GM20431 (cell line): ENCODE measurements around the gene MRPL1.

Experiments used
- in situ Hi-C: fragments of 300-500 bp; cut with MseI, MboI; formaldehyde crosslinking; loops from one replicate; pipeline ENCODE4 v1.15.0; 2020; ENCODE audit warnings: low sequenced_read_pairs; ENCODE audit not compliant: unreplicated experiment

The MRPL1 gene

DNA sequence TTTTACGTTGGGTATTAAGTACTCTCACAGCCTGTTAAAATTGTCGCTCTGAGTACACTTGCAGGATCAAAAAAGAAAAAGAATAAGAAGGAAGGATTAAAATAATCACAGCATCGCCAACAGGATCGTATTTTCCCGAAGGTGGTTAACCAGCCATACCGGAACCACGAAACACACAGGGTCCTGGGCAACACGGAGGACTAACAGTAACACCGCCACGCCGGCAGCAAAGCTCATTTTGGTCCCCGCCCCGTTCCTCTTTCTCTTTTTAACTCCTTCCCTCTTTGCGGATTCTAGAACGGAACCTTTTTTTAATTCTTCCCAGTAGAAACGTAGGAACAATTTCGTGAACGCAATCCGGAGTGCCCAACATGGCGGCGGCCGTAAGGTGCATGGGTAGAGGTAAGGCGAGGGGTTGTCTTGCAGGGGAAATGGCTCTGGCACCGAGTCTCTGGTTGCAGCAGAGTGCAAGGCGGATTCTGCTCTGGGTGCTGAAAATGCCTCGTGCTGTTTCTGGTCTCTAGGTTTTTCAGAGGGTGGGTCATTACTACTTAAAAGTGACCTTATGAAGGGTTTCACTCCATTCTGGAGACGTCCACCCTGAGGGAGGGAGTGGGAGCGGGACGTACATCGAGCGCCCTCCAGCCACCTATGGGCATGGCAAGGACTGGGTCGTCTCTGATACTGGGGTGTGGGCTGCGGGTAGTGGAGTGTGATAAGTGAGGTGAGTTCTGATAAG is at the start of gene MRPL1:
TSS of gene MRPL1 (plus strand) at position 353 of the 739 bp plus-strand sequence. CDS start at position 372, 19 bp downstream.
- in situ Hi-C loops, result no loop called here

DNA sequence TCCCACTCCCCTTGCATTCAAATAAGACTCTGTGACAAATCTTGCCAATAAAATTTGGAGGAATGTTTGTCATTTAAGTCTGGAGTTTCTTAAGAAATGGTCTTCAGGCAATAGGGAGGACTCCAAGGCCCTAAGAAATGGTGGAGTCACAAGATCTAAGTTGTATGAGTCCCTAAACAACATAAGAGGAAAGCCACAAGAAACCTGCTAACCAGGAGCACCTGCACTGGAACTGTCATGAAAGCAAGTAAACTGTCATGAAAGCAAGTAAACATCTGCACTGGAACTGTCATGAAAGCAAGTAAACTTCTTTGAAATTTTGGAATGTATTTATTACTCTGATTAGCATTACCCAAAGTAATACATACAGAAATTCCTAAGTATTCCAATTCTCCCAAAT is 47.0 kb upstream of the MRPL1 start:
- in situ Hi-C loops, result no loop called here

DNA sequence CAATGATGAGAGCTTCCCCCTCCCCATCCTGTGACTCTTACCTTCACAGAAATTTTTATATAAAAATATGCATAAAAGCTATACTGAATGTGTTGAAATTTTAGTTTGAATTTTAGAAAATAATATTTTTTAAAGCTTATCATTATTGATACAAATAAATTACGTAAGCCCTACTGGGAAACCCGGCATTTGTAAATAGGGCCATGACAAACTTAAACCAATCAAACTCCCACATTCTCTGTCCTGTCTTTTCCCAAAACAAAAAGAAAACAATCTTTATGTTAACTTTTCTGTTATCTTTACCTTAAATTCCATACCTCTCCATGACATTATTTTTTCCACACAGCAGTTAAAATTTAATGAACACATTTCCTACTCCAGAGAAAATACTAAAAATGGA is 46.1 kb upstream of the MRPL1 start:
- in situ Hi-C loops, result no loop called here

DNA sequence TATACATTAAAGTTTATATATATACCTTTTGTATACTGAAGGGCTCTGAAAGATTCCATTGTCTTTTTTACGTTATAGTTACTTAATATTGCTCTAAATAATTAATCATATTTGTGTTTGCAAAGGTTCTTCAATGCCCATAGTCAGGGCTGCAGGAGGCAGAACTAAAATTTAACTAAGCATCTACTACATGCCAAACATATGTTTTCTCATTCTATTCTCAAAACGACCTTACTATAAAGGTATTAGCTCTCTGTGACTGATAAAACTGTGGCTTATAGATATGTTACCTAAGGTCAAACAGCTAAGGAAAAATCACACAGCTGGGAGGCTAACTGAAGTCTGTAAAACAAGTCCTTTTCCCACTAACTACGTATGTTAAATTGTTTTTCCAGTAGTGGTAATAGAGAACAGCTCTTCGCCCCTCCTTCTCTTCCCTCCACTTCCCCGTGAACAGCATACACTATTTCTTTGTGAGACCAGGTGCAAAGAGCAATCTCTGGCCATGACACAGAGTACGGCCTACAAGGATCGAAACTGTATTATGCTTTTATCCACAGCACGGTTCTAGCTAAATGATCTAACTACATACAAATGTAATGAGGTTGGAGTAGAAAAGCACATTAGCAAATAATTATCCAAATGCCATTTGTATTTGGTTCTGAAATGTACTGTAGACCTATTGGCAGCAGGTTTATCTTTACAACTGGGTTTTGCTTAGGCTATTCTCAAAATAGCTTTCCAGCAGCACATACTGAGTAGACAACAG is 45.1 kb upstream of the MRPL1 start:
- in situ Hi-C loops, result no loop called here

DNA sequence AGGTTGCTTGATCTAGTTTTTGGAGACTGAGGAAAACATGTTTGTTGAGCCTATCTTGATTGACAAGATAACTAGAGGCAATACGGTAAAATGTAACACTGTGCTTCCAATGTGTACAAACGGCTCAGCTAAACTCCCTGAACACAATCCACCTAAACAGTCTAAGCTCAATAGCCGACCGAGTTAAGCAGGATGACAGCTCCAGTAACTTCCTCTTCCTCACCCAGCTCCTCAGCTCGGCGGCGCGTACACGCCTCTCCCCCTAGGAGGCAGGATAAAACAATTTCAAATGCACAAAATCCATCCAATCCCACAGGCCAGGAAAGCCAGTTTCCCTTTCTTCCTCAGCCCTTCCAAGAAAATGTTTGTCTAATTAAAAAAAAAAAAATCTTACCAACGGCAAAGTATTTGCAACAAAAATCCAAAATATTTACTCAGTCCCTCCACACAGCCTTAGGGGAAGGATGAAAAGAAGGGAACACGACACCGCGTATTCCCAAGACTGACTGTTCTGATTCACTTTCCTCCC is 44.5 kb upstream of the MRPL1 start:
- in situ Hi-C loops, result no loop called here

DNA sequence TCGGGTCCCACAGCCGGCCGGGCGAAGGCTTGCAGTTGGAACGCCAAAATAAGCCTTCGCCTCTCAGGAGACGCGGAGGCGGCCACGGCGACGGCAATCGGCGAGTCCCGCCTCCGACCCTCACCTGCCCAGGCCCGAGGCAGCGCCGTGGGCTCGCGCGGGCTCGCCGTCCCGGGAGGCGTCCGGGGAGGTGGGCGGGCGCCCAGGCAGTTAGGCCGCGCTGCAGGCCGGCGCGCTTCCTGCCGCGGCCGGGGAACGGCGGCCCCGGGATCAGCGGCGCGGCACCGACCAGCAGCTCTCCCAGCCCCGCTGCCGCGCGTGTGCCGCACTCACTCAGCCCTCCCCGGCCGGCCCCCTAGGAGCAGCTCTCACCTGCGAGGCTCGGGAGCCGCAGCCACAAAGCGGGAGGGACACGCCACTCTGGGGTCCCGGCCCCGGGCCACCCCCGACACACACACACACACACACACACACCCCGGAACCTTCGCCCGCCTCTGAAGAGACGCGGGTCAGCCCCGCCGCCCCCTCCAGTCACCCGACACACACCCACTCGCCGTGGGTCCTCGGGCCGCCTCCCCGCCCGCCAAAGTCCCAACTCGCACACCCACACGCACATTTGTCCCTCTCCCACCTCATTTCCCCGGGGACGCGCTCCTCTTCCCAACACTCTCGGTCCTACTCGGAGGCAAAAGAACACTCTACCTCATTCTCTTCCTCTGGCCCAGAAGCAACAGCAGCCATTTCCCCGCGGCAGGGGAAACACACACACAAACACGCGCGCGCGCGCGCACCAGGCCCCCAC is 43.8 kb upstream of the MRPL1 start, which contains the start of gene CNOT6L:
TSS of gene CNOT6L (minus strand) at position 767 of the 802 bp plus-strand sequence. CDS start at position 707, 60 bp downstream.
- in situ Hi-C loops, result no loop called here

DNA sequence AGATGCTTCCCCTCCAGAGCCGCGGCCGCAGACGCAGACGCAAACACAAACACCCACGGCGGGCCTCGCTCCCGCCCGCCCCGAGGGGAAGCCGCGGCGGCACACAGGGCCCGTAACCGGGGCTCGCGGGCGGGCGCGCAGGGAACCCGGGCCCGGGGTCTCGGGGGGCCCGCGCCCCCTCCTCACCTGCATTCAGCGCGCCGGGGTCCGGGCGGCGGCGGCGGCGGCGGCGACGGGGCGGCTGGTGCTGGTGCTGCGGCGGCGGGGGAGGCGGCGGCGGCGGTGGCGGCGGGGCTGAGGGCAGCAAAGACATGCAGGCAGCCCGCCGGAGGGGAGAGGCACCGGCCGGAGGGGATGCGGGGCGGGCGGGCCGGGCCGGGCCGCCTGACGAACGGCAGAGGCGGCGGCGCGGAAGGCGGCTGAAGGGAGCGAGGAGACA is 43.2 kb upstream of the MRPL1 start:
- in situ Hi-C loops, result no loop called here

DNA sequence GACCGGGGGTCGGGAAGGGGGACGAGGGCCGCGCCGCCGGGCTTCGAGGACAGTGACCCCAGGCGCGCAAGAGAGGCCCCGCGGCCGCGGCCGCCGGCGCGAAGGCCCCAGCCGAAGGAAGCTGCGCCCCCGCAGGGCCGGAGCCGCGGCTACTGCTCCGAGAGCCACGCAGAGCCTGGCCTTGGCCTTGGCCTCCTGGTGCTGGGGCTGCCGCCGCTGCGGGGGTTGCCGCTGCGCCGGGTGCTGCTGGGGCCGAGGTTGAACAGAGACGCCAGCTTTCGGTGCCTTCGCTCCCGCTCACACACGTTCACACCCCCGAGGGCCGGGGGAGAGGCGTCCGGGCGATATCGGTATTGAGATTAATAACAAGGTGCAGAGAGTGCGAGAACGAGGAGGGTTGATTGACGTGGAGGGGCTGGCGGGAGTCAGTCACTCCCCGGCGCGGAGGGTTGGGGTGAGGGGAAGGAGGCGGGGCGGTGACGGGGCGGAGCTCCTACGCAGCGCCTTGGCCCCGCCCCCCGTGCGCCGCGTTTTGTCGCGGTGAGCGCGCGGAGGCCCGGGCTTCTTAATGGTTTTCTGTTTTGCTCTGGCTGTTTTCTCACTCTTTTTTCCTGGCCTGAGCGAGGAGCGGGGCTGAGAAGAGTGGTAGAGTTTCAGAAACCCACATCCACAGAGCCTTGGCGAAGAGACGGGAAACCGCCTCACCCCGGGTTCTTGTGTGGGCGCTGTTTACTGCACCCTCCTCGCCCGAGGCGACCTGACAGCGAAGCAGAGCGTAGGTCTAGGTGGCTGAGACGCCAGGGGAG is 42.6 kb upstream of the MRPL1 start:
- in situ Hi-C loops, result no loop called here

DNA sequence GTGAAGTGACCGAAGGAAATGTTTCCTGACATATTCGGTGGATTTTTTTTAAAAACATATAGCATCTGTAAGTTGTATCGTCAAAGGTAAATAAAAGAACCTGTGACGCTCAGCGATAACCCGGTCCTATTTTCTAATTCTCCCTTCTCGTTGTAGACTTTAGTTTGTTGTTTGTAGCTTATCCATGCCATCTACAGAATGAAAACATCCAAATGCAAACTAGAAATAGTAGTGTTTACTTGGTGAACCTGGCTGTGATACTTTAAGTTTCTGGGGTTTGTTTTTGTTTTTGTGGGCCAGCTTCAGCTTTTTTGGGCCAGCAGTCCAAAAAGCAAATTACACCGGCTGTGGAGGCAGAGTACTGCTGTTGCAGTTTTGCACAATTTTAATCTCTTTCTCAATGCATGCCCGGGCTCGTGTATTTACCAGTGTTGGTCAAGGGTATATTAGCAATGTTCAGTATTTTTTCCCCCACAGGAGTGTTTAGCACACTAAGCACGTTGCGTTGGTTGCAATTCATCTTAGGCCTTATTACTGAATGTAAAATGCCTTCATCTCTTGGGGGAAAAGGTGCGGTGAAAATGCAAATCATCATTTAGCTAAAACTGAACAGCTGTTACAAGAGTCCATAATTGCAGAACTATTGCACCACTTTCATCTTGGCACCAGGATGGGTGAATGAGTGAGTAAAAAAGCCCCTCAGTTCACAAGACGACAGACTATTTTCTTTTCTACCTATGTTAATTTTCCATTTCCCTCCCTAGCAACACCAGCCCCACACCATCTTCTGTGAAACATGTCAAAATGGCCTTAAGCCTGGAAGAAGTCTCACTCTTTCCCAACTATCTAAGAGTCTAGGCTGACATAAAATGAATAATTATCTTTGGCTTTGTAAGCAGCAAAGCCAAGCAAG is 41.7 kb upstream of the MRPL1 start:
- in situ Hi-C loops, result no loop called here

DNA sequence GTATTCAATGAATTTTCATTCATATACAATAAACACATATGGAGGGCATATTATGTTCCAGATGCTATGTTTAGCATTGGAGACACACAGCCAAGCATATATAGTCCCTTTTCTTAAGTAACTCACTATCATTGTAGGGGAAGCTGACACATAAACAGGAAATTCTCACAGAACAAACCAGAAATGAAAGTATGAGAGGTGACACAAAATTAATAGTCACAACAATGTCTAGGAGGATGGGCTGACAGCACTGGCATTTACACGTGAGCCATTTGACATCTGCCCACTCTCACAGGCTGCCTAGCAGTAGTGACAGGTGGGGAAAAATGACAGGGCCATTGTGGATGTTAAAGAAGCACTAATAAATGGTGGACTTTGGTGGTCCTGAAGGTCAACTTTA is 40.9 kb upstream of the MRPL1 start:
- in situ Hi-C loops, result no loop called here

DNA sequence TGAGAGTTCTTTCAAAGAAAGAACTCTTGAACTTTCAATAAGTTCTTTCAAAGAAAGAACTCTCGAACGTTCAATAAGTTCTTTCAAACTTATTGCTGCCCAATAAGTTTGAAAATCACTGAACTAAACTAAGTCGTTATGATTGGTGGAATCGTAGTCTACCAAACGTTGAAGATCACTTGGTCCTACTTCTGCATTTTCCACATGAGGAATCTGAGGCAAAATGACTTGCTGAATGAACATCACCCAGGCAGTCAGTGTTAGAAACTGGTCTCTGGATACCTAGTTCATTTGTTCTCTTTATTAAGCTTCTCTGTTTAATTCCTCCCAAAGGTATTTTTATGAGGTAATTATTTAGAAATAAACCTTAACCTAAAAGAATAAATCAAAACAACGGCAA is 36.4 kb upstream of the MRPL1 start:
- in situ Hi-C loops, result no loop called here

DNA sequence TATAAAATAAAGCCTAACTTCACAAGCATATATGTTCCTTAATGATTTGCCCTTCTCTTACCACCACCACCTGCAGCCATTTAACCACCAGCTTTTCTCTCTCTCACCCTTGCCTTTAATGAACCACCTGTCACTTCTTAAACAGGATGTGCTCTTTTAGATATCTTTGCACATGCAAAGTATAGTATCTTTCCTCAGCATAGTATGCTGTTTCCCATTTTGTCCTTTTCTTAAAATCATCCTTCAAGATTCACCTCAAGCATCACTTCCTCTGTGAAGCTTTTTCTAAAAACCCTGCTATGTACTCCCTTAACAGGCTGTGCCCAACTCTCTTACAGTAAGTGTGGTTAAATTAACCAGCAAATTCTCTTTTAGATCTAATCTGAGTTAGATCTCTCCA is 35.3 kb upstream of the MRPL1 start:
- in situ Hi-C loops, result no loop called here

DNA sequence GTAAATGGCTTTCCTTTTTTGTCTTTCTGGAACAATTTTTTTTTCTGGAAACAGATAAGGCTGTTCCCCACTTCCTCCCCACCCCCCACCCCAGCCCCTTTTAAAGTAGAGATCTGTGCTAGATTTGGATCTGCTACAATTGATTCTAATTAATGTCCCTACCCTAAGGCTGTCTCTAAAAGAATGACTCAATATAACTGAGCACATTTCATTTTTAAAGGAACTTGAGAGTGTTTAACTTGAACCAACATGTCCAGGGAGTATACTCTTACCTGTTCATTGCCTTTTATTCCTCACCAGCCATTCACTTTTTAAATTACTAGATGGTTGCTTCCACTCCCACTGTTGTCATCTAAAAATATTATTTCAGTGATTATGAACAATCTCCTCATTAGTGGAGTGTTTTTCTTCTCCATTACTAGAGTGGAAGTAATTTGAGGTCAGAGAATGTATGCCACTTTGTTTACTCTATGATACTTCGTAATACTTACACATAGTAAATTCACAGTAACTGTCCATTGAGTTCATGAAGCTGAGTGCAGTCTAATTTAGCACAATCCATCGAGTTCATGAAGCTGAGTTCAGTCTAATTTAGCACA is 29.4 kb upstream of the MRPL1 start:
- in situ Hi-C loops, result no loop called here

DNA sequence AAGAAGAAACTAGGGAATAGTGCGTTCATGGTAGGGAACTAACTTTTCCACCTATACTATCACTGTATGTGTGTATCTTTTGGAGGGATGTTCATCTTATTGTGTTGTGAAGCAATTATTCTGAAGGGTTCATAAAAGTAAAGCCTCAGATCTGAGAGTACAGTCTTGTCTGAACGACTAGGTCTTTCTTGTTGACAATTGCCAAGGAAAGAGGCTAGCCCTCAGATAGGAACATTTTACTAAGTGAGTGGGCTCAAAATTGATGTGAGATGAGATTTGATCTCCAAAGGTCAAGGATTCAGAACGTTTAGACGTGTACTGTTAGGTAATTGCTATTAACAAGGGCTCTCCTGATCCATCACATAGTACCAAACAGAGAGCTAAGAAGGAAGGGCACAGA is 28.2 kb upstream of the MRPL1 start:
- in situ Hi-C loops, result no loop called here

DNA sequence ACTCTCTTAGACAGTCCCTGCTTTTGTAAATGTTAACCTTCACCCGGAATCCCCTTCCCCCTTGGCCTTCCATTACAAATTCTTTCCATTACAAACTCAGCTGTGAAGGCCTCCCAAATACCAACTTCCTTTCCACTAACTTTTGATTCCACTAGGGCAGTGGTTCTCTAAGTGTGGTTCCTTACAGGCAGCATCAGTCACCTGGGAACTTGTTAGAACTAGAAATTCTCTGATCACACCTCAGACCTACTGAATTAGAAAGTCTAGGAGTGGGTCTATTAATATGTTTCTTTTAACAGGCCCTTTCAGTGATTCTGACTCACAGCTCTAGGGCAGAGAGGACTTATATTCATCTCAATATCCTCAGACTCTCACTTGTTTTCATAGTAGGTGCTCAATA is 19.0 kb upstream of the MRPL1 start:
- in situ Hi-C loops, result no loop called here

DNA sequence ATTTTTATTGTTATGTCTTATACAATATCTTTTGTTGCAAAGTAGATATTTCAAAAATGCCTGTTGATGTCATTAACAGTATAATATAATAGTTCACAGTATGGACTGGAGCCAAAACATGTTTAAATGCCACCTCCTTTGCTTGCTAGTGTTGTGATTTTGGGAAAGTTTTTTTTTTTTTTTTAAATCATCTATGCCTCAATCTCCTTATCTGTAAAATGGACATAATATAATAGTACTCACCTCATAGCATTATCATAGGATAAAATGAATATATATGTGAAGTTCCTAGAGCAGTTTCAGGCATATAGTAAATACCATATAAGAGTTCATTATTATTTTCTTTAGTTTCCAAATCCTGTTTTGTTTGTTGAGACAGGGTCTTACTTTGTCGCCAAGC is 18.3 kb upstream of the MRPL1 start:
- in situ Hi-C loops, result no loop called here

DNA sequence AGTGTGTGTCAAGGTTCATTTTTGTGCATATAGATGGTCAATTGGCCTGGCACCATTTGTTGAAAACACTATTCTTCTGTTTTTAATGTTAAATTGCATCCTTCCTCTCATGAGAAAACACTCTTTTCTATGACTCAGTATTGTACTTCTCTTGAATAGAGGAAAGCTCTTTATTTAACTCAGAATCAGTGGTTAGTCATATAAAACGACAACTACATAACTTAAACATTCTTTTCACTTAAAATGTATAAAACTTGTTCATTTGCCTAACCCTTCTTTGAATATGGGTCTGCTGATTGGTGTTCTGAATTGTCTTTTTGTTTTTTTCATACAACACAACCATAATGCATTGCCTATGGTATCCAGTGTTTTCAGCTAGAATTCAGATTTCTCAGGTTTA is 17.2 kb upstream of the MRPL1 start:
- in situ Hi-C loops, result no loop called here

DNA sequence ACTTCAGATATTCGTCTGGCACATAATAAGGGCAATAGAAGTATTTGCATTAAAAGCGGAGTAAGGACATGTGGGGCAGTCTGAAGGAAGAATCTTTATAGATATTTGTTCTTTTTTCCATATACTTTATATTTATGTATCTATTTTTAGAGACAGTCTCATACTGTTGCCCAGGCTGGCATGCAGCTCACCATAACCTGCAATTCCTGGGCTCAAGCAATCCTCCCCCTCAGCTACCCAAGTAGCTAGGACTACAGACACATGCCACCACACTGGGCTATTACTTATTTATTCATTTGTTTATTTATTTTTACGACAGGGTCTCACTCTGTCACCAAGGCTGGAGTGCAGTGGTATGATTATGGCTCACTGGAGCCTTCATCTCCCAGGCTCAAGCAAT is 16.7 kb upstream of the MRPL1 start:
- in situ Hi-C loops, result no loop called here
